SU-DHL-6 (cell line): Measurements from ENCODE around the gene DGKG.

Source experiments
- EZH2phosphoT487 ChIP-seq: fragments of 200-600 bp; sonication (generic), shearing (Covaris generic); conservative IDR thresholded peaks from 2 replicates; pipeline ENCODE4 v1.6.1; 2018; ENCODE audit warnings: mild to moderate bottlenecking, antibody characterized with exemption, low read length, moderate library complexity, mixed read lengths
- TF ChIP-seq, protein P1 (sequence below): fragments of 200-600 bp; sonication (generic); IDR thresholded peaks from one replicate; pipeline ENCODE4 v1.5.1; 2017; ENCODE audit warnings: antibody characterized with exemption, mild to moderate bottlenecking, low read length, moderate library complexity; ENCODE audit not compliant: insufficient read depth, poor library complexity, severe bottlenecking

DNA sequence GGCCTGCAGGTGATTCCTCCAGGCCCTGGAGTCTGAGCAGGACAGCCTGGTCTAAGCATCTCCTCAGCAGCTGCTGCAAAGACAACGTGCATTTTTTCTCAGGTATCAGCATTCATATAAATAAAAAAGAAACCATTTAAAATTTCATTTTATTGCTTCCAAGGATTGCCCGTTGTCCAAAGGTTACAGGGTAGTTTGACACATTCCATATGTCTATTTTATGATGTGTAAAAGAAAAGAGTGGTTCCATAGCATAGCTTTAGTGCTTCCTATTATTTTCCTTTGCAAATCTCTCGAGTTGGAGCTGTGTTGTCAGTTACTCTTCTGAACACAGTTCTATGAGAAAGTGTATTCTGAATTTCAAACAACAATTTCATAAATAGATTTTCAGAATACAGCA is 7.2 kb upstream of the DGKG start:
- TF ChIP-seq, protein P1, sequence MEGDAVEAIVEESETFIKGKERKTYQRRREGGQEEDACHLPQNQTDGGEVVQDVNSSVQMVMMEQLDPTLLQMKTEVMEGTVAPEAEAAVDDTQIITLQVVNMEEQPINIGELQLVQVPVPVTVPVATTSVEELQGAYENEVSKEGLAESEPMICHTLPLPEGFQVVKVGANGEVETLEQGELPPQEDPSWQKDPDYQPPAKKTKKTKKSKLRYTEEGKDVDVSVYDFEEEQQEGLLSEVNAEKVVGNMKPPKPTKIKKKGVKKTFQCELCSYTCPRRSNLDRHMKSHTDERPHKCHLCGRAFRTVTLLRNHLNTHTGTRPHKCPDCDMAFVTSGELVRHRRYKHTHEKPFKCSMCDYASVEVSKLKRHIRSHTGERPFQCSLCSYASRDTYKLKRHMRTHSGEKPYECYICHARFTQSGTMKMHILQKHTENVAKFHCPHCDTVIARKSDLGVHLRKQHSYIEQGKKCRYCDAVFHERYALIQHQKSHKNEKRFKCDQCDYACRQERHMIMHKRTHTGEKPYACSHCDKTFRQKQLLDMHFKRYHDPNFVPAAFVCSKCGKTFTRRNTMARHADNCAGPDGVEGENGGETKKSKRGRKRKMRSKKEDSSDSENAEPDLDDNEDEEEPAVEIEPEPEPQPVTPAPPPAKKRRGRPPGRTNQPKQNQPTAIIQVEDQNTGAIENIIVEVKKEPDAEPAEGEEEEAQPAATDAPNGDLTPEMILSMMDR: no peak
- no peak for TF ChIP-seq EZH2phosphoT487
